ENCODE data around the gene SIDT2. TPM values are rescaled to one million over a fixed set of nuclear protein-coding genes. Genes with fewer than 3 reads are reported as not detected.

Gene SIDT2
- total RNA-seq, 1 donor from 2014 or later = 53.1 TPM

DNA sequence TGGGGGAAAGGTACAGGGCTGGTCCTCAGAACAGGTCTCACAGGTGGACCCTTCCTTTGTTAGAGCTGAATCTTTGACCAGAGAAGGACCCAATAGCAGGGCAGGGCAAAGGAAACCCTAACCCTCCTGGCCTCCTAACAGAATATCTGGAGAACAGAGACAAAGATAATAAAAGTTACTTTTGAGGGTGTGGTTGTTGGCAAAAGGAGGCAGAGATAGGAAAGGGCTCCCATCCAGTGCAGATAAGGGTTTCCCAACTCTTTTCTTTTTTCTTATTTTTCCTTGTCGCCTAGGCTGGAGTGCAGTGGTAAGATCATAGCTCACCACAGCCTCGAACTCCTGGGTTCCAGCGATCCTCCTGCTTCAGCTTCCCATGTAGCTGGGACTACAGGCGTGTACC, 41.5 kb downstream of the SIDT2 start:
- Mint-ChIP-seq H3K27me3 (no peaks in the 10 kb centered on the region), H3K36me3 (peaks cover 8% of the 10 kb centered on the region), H3K4me3 (no peak overlapping the region), H3K4me1 (ENCODE audit: unreplicated experiment) (peaks cover 12% of the 10 kb centered on the region), H3K9me3 (no peaks in the 10 kb centered on the region), H3K27ac (no peak overlapping the region)
- DNase-seq (ENCODE audit: extremely low spot score, unreplicated experiment) = no peak
- no peak for TF ChIP-seq CTCF (conservative IDR thresholded peaks at IDR 0.05)

GRCh38 chr11:117220568-117220967, 42.0 kb downstream of the SIDT2 start:
- Mint-ChIP-seq H3K9me3 (no peaks in the 10 kb centered on the region), H3K36me3 (peaks cover 8% of the 10 kb centered on the region), H3K27me3 (no peaks in the 10 kb centered on the region), H3K27ac (no peak overlapping the region), H3K4me3 (no peak overlapping the region), H3K4me1 (ENCODE audit: unreplicated experiment) (peaks cover 12% of the 10 kb centered on the region)
- TF ChIP-seq CTCF (conservative IDR thresholded peaks at IDR 0.05) = no peak
- no peak for DNase-seq (ENCODE audit: extremely low spot score, unreplicated experiment)

DNA sequence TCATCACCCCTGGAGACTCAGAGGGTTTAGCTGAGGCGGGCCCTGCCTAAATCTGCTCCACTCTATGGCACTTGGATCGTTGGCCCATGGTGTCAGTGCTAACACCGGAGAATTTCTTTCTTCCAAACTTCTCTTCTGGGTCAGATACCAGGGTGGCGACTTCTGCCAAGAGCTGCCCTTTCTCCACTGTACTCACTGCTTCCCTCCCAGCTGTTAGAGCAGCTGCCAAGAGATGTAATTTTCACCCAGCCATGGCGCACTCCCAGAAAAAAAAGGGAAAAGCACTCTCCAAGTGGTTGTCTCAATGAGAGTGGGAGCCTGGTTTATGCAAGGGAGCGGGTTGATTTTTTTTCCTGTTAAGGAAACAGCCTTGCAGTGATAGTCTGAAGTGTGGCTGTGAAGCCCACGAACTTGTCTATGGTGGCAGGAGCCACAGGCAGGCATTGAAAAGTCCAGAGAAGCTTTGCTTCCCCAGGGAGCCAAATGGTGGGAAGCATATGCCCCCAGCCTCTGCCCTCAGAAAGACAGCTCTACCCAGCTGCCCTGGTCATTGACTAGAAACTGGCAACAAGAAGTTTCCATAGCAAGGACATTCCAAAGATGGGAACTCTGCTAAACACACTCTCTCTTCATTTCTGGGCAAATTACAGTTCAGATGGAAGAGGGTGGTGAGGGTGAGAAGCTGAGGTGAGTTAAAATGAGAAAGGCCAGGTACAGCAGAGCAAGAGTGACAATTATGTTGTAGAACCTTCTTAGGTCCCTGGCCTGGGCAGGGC, 42.6 kb downstream of the SIDT2 start:
- no peak for DNase-seq (ENCODE audit: extremely low spot score, unreplicated experiment)
- no peaks in the 10 kb centered on the region for H3K27me3 Mint-ChIP-seq
- H3K4me1 Mint-ChIP-seq (ENCODE audit: unreplicated experiment) = peaks cover 12% of the 10 kb centered on the region
- no peak for TF ChIP-seq CTCF (conservative IDR thresholded peaks at IDR 0.05)
- H3K4me3 Mint-ChIP-seq = no peak overlapping the region
- no peak overlapping the region for H3K27ac Mint-ChIP-seq
- H3K36me3 Mint-ChIP-seq = peaks cover 8% of the 10 kb centered on the region
- no peaks in the 10 kb centered on the region for H3K9me3 Mint-ChIP-seq

DNA sequence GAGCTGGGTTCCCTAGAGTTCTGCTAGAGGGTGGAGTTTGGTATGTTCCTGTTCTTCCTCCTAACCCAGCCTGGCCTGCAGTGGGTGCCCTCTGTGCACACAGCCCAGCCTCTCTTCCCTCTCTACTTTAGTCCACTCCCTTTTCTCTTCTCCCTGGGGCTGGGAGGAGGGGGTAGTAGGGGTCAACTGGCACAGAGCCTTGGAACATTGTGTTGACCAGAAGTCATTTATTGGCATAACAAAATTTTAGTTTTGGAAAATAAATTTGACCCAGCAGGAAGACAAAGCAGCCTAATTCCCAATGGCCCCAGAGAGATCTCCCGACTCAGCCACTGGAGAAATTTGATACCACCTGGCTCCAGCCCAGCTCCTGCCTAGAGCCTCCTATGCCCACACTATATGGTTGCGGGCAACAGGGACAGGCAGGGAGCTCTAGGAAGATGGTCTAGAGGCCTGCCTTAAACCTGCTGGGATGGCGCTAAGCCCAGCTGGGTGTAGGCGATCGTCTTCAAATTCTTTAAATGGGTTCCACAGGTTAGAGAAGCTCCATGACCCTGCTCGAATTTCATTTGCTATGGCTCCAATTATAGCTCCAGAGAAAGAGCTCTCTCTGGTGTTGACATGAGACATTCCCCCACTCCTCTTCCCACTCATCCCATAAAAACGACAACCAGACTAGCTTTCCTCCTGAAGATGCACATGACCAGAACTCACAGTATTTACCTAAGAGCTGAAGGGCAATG, 43.4 kb downstream of the SIDT2 start:
- no peaks in the 10 kb centered on the region for H3K27me3 Mint-ChIP-seq
- TF ChIP-seq CTCF (conservative IDR thresholded peaks at IDR 0.05) = no peak

DNA sequence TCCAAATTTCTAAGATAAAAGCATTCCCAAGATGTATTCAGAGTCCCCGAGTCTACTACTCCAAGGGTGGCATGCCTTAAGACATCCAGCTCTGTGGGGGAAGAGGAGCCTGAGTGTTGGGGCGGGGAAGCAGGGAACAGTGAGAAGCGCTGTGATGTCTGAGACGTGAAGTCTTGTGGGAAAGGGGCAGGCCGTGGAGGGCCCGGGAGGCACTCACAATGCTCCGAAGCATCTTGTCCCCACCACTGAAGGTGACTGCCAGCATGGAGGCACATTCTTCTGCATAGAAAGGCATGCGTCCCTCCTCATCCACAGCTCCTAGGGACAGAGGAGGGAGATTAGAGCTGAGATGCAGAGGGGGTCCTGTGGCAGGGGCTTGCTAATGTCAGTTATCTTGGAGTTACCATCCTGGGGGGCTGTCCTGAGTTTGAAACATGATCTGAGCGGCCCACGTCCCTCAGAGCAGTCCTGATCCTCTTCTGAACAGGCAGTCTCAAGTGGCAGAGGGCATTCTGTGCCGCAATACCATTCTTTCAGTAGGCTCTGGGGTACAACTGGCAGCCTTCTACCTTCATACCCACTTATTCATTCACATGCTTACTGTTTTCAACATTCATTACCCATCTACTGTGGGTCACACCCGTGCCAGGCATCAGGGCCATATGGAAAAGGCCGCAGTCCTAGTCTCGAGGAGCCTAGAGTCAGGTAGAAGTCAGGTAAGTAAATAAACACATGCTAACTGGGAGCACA, 44.6 kb downstream of the SIDT2 start:
- peaks cover 12% of the 10 kb centered on the region for H3K36me3 Mint-ChIP-seq
- no peak overlapping the region for H3K4me3 Mint-ChIP-seq
- H3K27ac Mint-ChIP-seq = no peak overlapping the region
- H3K4me1 Mint-ChIP-seq (ENCODE audit: unreplicated experiment) = peaks cover 17% of the 10 kb centered on the region
- no peak for DNase-seq (ENCODE audit: extremely low spot score, unreplicated experiment)
- H3K9me3 Mint-ChIP-seq = no peaks in the 10 kb centered on the region
- H3K27me3 Mint-ChIP-seq = no peaks in the 10 kb centered on the region
- TF ChIP-seq CTCF (conservative IDR thresholded peaks at IDR 0.05) = no peak

More for the DNA sequence above, 43.4 kb downstream of the SIDT2 start:
- H3K4me1 Mint-ChIP-seq (ENCODE audit: unreplicated experiment) = peaks cover 17% of the 10 kb centered on the region
- no peak for DNase-seq (ENCODE audit: extremely low spot score, unreplicated experiment)
- H3K4me3 Mint-ChIP-seq = peak overlapping the region; percentile 13
- H3K36me3 Mint-ChIP-seq = peaks cover 12% of the 10 kb centered on the region
- H3K9me3 Mint-ChIP-seq = no peaks in the 10 kb centered on the region
- H3K27ac Mint-ChIP-seq = no peak overlapping the region
